WTC11 (cell line): ENCODE measurements around the gene MDFIC. TPM values are rescaled to one million over a fixed set of nuclear protein-coding genes. Genes with fewer than 3 reads are reported as not detected.

Experiments used
- ATAC-seq: fragments of 200-7000 bp; cut with Tn5 transposase; 2 replicates; pipeline ENCODE4 v1.10.0; 2021; ENCODE audit warnings: mild to moderate bottlenecking, moderate library complexity
- CTCF ChIA-PET: fragments of 300-600 bp; sonication (Branson Sonifier 250); formaldehyde crosslinking; loops from one replicate; lab custom pipeline; 2021; ENCODE audit warnings: antibody characterized with exemption; lab: Charles Lee
- POLR2A ChIA-PET: fragments of 350-600 bp; sonication (Branson Sonifier 250); formaldehyde crosslinking; loops from one replicate; lab custom pipeline; 2021; ENCODE audit warnings: antibody characterized with exemption; lab: Charles Lee
- DNase-seq: peaks from one replicate; pipeline ENCODE4 v3.0.0; 2021; ENCODE audit warnings: low spot score
- H3K27ac Mint-ChIP-seq: 2 replicates; pipeline ENCODE4 v1.8.0; 2021; ENCODE audit warnings: mixed read lengths
- H3K27me3 Mint-ChIP-seq: 2 replicates; pipeline ENCODE4 v1.8.0; 2021; ENCODE audit warnings: low read depth, mild to moderate bottlenecking, moderate library complexity, mixed read lengths
- H3K36me3 Mint-ChIP-seq: 2 replicates; pipeline ENCODE4 v1.8.0; 2021; ENCODE audit warnings: mixed read lengths
- H3K4me1 Mint-ChIP-seq: 2 replicates; pipeline ENCODE4 v1.8.0; 2022; ENCODE audit warnings: mixed read lengths
- H3K4me3 Mint-ChIP-seq: 2 replicates; pipeline ENCODE4 v1.8.0; 2021; ENCODE audit warnings: mild to moderate bottlenecking, moderate library complexity, mixed read lengths
- H3K9me3 Mint-ChIP-seq: 2 replicates; pipeline ENCODE4 v1.8.0; 2021; ENCODE audit warnings: mixed read lengths
- ATF2 ChIP-seq: sonication (generic); formaldehyde crosslinking; IDR thresholded peaks from 2 replicates; pipeline ENCODE4 v1.8.1; 2022; ENCODE audit warnings: low read depth, missing genetic modification reagents, borderline replicate concordance
- ATF3 ChIP-seq: sonication (generic); formaldehyde crosslinking; conservative IDR thresholded peaks from 2 replicates; pipeline ENCODE4 v1.8.1; 2022; ENCODE audit warnings: mild to moderate bottlenecking, missing genetic modification reagents
- E2F5 ChIP-seq: sonication (generic); formaldehyde crosslinking; IDR thresholded peaks from 2 replicates; pipeline ENCODE4 v1.8.1; 2022; ENCODE audit warnings: mild to moderate bottlenecking, moderate library complexity, missing genetic modification reagents
- IRF2 ChIP-seq: sonication (generic); formaldehyde crosslinking; IDR thresholded peaks from 2 replicates; pipeline ENCODE4 v1.8.0; 2022; ENCODE audit warnings: low read depth, missing genetic modification reagents, borderline replicate concordance
- JUN ChIP-seq: sonication (generic); formaldehyde crosslinking; IDR thresholded peaks from 2 replicates; pipeline ENCODE4 v1.8.0; 2023; ENCODE audit warnings: mild to moderate bottlenecking, missing genetic modification reagents
- MYBL2 ChIP-seq: sonication (generic); formaldehyde crosslinking; IDR thresholded peaks from 2 replicates; pipeline ENCODE4 v1.8.1; 2023; ENCODE audit warnings: mild to moderate bottlenecking, moderate library complexity, missing genetic modification reagents
- NFATC4 ChIP-seq: fragments of 250-450 bp; sonication (Bioruptor Pico); IDR thresholded peaks from 2 replicates; pipeline ENCODE4 v1.9.0; 2021; ENCODE audit warnings: mild to moderate bottlenecking
- NFYB ChIP-seq: sonication (generic); formaldehyde crosslinking; conservative IDR thresholded peaks from 2 replicates; pipeline ENCODE4 v1.8.0; 2022; ENCODE audit warnings: low read depth, missing genetic modification reagents
- NR3C1 ChIP-seq: sonication (generic); formaldehyde crosslinking; conservative IDR thresholded peaks from 2 replicates; pipeline ENCODE4 v1.8.1; 2023; ENCODE audit warnings: low read depth, mild to moderate bottlenecking, missing genetic modification reagents
- OVOL2 ChIP-seq: fragments of 250-450 bp; sonication (Bioruptor Pico); IDR thresholded peaks from 2 replicates; pipeline ENCODE4 v1.9.0; 2021; ENCODE audit warnings: mild to moderate bottlenecking, borderline replicate concordance
- TCF7 ChIP-seq: sonication (generic); formaldehyde crosslinking; IDR thresholded peaks from 2 replicates; pipeline ENCODE4 v1.8.0; 2022; ENCODE audit warnings: mild to moderate bottlenecking, low read depth, missing genetic modification reagents, moderate library complexity
- TEAD1 ChIP-seq: sonication (generic); formaldehyde crosslinking; IDR thresholded peaks from 2 replicates; pipeline ENCODE4 v1.8.0; 2022; ENCODE audit warnings: mild to moderate bottlenecking, missing genetic modification reagents
- ZNF121 ChIP-seq: sonication (generic); formaldehyde crosslinking; IDR thresholded peaks from 2 replicates; pipeline ENCODE4 v1.8.0; 2023; ENCODE audit warnings: missing genetic modification reagents
- ZNF396 ChIP-seq: fragments of 250-450 bp; sonication (Bioruptor Pico); IDR thresholded peaks from 2 replicates; pipeline ENCODE4 v1.8.0; 2021; ENCODE audit warnings: mild to moderate bottlenecking, moderate library complexity, borderline replicate concordance
- ZNF423 ChIP-seq: fragments of 250-450 bp; sonication (Bioruptor Pico); IDR thresholded peaks from 2 replicates; pipeline ENCODE4 v2.1.2; 2022; ENCODE audit warnings: mild to moderate bottlenecking, moderate library complexity
- ZNF532 ChIP-seq: fragments of 250-450 bp; sonication (Bioruptor Pico); IDR thresholded peaks from 2 replicates; pipeline ENCODE4 v1.9.0; 2021; ENCODE audit warnings: mild to moderate bottlenecking, borderline replicate concordance
- ZNF671 ChIP-seq: fragments of 250-450 bp; sonication (Bioruptor Pico); IDR thresholded peaks from 2 replicates; pipeline ENCODE4 v1.8.0; 2021; ENCODE audit warnings: mild to moderate bottlenecking
- total RNA-seq: library from RNA; stranded (reverse); gene quantifications from 3 replicates; pipeline ENCODE4 v1.2.3, GENCODE V29; 2021

Gene MDFIC
- total RNA-seq, 1 experiment from 2014 or later: 8.4 TPM

GRCh38 chr7:114931656-114932011 is 9.7 kb downstream of the MDFIC start:
- H3K27ac Mint-ChIP-seq: peak overlapping the region; percentile 7
- DNase-seq: no peak
- POLR2A ChIA-PET: no interaction called here
- no peak for TF ChIP-seq ZNF532
- TF ChIP-seq, all 79 proteins: peak for 0
- Mint-ChIP-seq H3K4me3 (no peak overlapping the region), H3K27me3 (no peaks in the 10 kb centered on the region), H3K9me3 (no peaks in the 10 kb centered on the region), H3K4me1 (peaks cover 8% of the 10 kb centered on the region), H3K36me3 (no peaks in the 10 kb centered on the region)
- no peak for ATAC-seq
- CTCF ChIA-PET: no interaction called here

GRCh38 chr7:114932991-114933390 is 11.1 kb downstream of the MDFIC start:
- ChIA-PET POLR2A (interaction anchor here (0.7 kb wide), 1 partner anchor 9 kb away, joined by 5 read pairs; no protein-coding TSS in a partner anchor), CTCF (no interaction called here)
- no peak for ATAC-seq
- H3K27me3 Mint-ChIP-seq: no peaks in the 10 kb centered on the region
- no peak overlapping the region for H3K27ac Mint-ChIP-seq
- H3K9me3 Mint-ChIP-seq: no peaks in the 10 kb centered on the region
- no peak for DNase-seq
- 0 out of 2 replicates have a peak, but pooled peaks cover 3% of the 10 kb centered on the region for H3K4me1 Mint-ChIP-seq
- no peaks in the 10 kb centered on the region for H3K36me3 Mint-ChIP-seq
- H3K4me3 Mint-ChIP-seq: no peak overlapping the region
- TF ChIP-seq ZNF396: no peak
- TF ChIP-seq NR3C1 (CRISPR knock-in tag): no peak
- TF ChIP-seq, all 79 proteins: peak for 0

- no peaks in the 10 kb centered on the region for H3K36me3 Mint-ChIP-seq
- H3K4me1 Mint-ChIP-seq: 0 out of 2 replicates have a peak, but pooled peaks cover 3% of the 10 kb centered on the region
- POLR2A ChIA-PET: no interaction called here
- H3K4me3 Mint-ChIP-seq: no peak overlapping the region
- no peaks in the 10 kb centered on the region for H3K27me3 Mint-ChIP-seq
- CTCF ChIA-PET: no interaction called here
- H3K27ac Mint-ChIP-seq: no peak overlapping the region
- no peak for TF ChIP-seq OVOL2
- ATAC-seq (no peak), DNase-seq (no peak)
- no peaks in the 10 kb centered on the region for H3K9me3 Mint-ChIP-seq
Observed at GRCh38 chr7:114933658-114934057, 11.8 kb downstream of the MDFIC start.

GRCh38 chr7:114934086-114934485 is 12.2 kb downstream of the MDFIC start:
- Mint-ChIP-seq H3K27ac (no peak overlapping the region), H3K36me3 (no peaks in the 10 kb centered on the region)
- no peak for TF ChIP-seq IRF2 (CRISPR knock-in tag)
- TF ChIP-seq ATF2 (CRISPR knock-in tag): no peak
- no peak for TF ChIP-seq TEAD1
- no peak for TF ChIP-seq MYBL2 (CRISPR knock-in tag)
- TF ChIP-seq NFYB (CRISPR knock-in tag): no peak
- TF ChIP-seq TCF7 (CRISPR knock-in tag): no peak
- TF ChIP-seq ZNF423 (CRISPR knock-in tag): no peak
- TF ChIP-seq JUN: no peak
- TF ChIP-seq E2F5 (CRISPR knock-in tag): no peak
- no peak for TF ChIP-seq ATF3 (CRISPR knock-in tag)
- no peak for TF ChIP-seq NFATC4 (CRISPR knock-in tag)
- TF ChIP-seq ZNF121 (CRISPR knock-in tag): no peak
- TF ChIP-seq ZNF671 (CRISPR knock-in tag): no peak
- TF ChIP-seq, all 79 proteins: peak for 0
- no peaks in the 10 kb centered on the region for H3K27me3 Mint-ChIP-seq
- no peak for ATAC-seq
- no peak for DNase-seq
- H3K4me1 Mint-ChIP-seq: 0 out of 2 replicates have a peak, but pooled peaks cover 3% of the 10 kb centered on the region
- ChIA-PET CTCF (no interaction called here), POLR2A (no interaction called here)
- H3K9me3 Mint-ChIP-seq: no peaks in the 10 kb centered on the region
- no peak overlapping the region for H3K4me3 Mint-ChIP-seq
